GM21723 (cell line): ENCODE data around the gene GCFC2.

Source experiments
- ATAC-seq: cut with Tn5 transposase; IDR thresholded peaks from one replicate; pipeline ENCODE4 v1.9.1; 2021; ENCODE audit warnings: mild to moderate bottlenecking, moderate library complexity; ENCODE audit not compliant: unreplicated experiment

GCFC2 gene

GRCh38 chr2:75632091-75632701 is 78.5 kb downstream of the GCFC2 start:
- ATAC-seq, result no peak

GRCh38 chr2:75627902-75628504 is 82.7 kb downstream of the GCFC2 start:
- ATAC-seq, result peak; percentile 75

GRCh38 chr2:75622929-75623328 is 87.8 kb downstream of the GCFC2 start:
- ATAC-seq, result no peak

- no peak for ATAC-seq
Observed at GRCh38 chr2:75622500-75622899, 88.2 kb downstream of the GCFC2 start.

GRCh38 chr2:75621228-75621627 is 89.5 kb downstream of the GCFC2 start:
- ATAC-seq, result no peak

- no peak for ATAC-seq
Observed at GRCh38 chr2:75619956-75620740, 90.6 kb downstream of the GCFC2 start.

GRCh38 chr2:75616933-75617332 is 93.8 kb downstream of the GCFC2 start:
- no peak for ATAC-seq

GRCh38 chr2:75616406-75616805 is 94.3 kb downstream of the GCFC2 start:
- ATAC-seq, result no peak

GRCh38 chr2:75614162-75614651 is 96.5 kb downstream of the GCFC2 start:
- no peak for ATAC-seq

- ATAC-seq, result no peak
Observed at GRCh38 chr2:75612862-75613243, 97.9 kb downstream of the GCFC2 start.
